ENCODE measurements around the gene CDKAL1. TPM values are rescaled to one million over a fixed set of nuclear protein-coding genes. Genes with fewer than 3 reads are reported as not detected.
"Not testable (repeated sequence)": the region's sequence is repeated elsewhere in the genome, so short reads cannot be mapped to it uniquely, and the experiment has no call there.

Gene CDKAL1
- polyA plus RNA-seq, 1 donor from 2014 or later = 29.2 TPM

GRCh38 chr6:20922743-20923142, 388.5 kb downstream of the CDKAL1 start:
- no peaks in the 10 kb centered on the region for H3K27me3 Mint-ChIP-seq
- no peak overlapping the region for H3K4me3 Mint-ChIP-seq
- no peak overlapping the region for H3K27ac Mint-ChIP-seq
- H3K36me3 Mint-ChIP-seq = peaks cover 12% of the 10 kb centered on the region
- no peaks in the 10 kb centered on the region for H3K9me3 Mint-ChIP-seq
- H3K4me1 Mint-ChIP-seq = peaks cover 0 to 9% (median 4%) of the 10 kb centered on the region in 3 donors

GRCh38 chr6:20924094-20924493, 389.8 kb downstream of the CDKAL1 start:
- H3K27ac Mint-ChIP-seq, H3K27me3 Mint-ChIP-seq, H3K4me1 Mint-ChIP-seq, H3K4me3 Mint-ChIP-seq, H3K9me3 Mint-ChIP-seq: not testable (repeated sequence)
- peaks cover 12% of the 10 kb centered on the region for H3K36me3 Mint-ChIP-seq

GRCh38 chr6:20924911-20925543, 390.8 kb downstream of the CDKAL1 start:
- Mint-ChIP-seq H3K36me3 (peaks cover 12% of the 10 kb centered on the region), H3K9me3 (no peaks in the 10 kb centered on the region), H3K4me1 (peaks cover 0 to 4% (median 0%) of the 10 kb centered on the region in 3 donors), H3K27me3 (no peaks in the 10 kb centered on the region), H3K27ac (no peak overlapping the region), H3K4me3 (no peak overlapping the region)

- H3K9me3 Mint-ChIP-seq = no peaks in the 10 kb centered on the region
- H3K4me1 Mint-ChIP-seq = peaks cover 0 to 4% (median 0%) of the 10 kb centered on the region in 3 donors
- H3K4me3 Mint-ChIP-seq = no peak overlapping the region
- peaks cover 14% of the 10 kb centered on the region for H3K36me3 Mint-ChIP-seq
- H3K27me3 Mint-ChIP-seq = no peaks in the 10 kb centered on the region
- no peak overlapping the region for H3K27ac Mint-ChIP-seq
Observed at GRCh38 chr6:20927130-20927860, 393.0 kb downstream of the CDKAL1 start.

- no peak overlapping the region for H3K4me3 Mint-ChIP-seq
- H3K27ac Mint-ChIP-seq = no peak overlapping the region
- H3K36me3 Mint-ChIP-seq = peaks cover 8% of the 10 kb centered on the region
- no peaks in the 10 kb centered on the region for H3K27me3 Mint-ChIP-seq
- no peaks in the 10 kb centered on the region for H3K9me3 Mint-ChIP-seq
- H3K4me1 Mint-ChIP-seq = peaks cover 0 to 3% (median 0%) of the 10 kb centered on the region in 3 donors
Observed at GRCh38 chr6:20929283-20929682, 395.0 kb downstream of the CDKAL1 start.

GRCh38 chr6:20931093-20931492, 396.8 kb downstream of the CDKAL1 start:
- no peaks in the 10 kb centered on the region for H3K4me1 Mint-ChIP-seq
- peaks cover 7% of the 10 kb centered on the region for H3K36me3 Mint-ChIP-seq
- no peak overlapping the region for H3K27ac Mint-ChIP-seq
- no peaks in the 10 kb centered on the region for H3K9me3 Mint-ChIP-seq
- H3K4me3 Mint-ChIP-seq = no peak overlapping the region
- no peaks in the 10 kb centered on the region for H3K27me3 Mint-ChIP-seq

- no peak overlapping the region for H3K27ac Mint-ChIP-seq
- no peaks in the 10 kb centered on the region for H3K27me3 Mint-ChIP-seq
- no peaks in the 10 kb centered on the region for H3K4me1 Mint-ChIP-seq
- H3K4me3 Mint-ChIP-seq = no peak overlapping the region
- no peaks in the 10 kb centered on the region for H3K9me3 Mint-ChIP-seq
- peaks cover 7% of the 10 kb centered on the region for H3K36me3 Mint-ChIP-seq
Observed at GRCh38 chr6:20931772-20932171, 397.5 kb downstream of the CDKAL1 start.

GRCh38 chr6:20932284-20932683, 398.0 kb downstream of the CDKAL1 start:
- H3K27me3 Mint-ChIP-seq = no peaks in the 10 kb centered on the region
- no peak overlapping the region for H3K27ac Mint-ChIP-seq
- no peak overlapping the region for H3K4me3 Mint-ChIP-seq
- H3K4me1 Mint-ChIP-seq = no peaks in the 10 kb centered on the region
- H3K36me3 Mint-ChIP-seq = peaks cover 7% of the 10 kb centered on the region
- no peaks in the 10 kb centered on the region for H3K9me3 Mint-ChIP-seq

GRCh38 chr6:20933057-20933788, 399.0 kb downstream of the CDKAL1 start:
- H3K27ac Mint-ChIP-seq = no peak overlapping the region
- H3K36me3 Mint-ChIP-seq = peaks cover 5% of the 10 kb centered on the region
- H3K9me3 Mint-ChIP-seq = no peaks in the 10 kb centered on the region
- H3K4me1 Mint-ChIP-seq = no peaks in the 10 kb centered on the region
- H3K4me3 Mint-ChIP-seq = no peak overlapping the region
- no peaks in the 10 kb centered on the region for H3K27me3 Mint-ChIP-seq

- H3K27me3 Mint-ChIP-seq = no peaks in the 10 kb centered on the region
- H3K27ac Mint-ChIP-seq = no peak overlapping the region
- H3K4me3 Mint-ChIP-seq = no peak overlapping the region
- no peaks in the 10 kb centered on the region for H3K9me3 Mint-ChIP-seq
- no peaks in the 10 kb centered on the region for H3K4me1 Mint-ChIP-seq
- peaks cover 6% of the 10 kb centered on the region for H3K36me3 Mint-ChIP-seq
Observed at GRCh38 chr6:20936949-20937348, 402.7 kb downstream of the CDKAL1 start.

GRCh38 chr6:20939161-20939775, 405.0 kb downstream of the CDKAL1 start:
- H3K36me3 Mint-ChIP-seq = peaks cover 13% of the 10 kb centered on the region
- no peak overlapping the region for H3K4me3 Mint-ChIP-seq
- no peaks in the 10 kb centered on the region for H3K4me1 Mint-ChIP-seq
- peaks cover 2 to 8% (median 4%) of the 10 kb centered on the region in 3 donors for H3K9me3 Mint-ChIP-seq
- no peak overlapping the region for H3K27ac Mint-ChIP-seq
- no peaks in the 10 kb centered on the region for H3K27me3 Mint-ChIP-seq

GRCh38 chr6:20943040-20943627, 408.9 kb downstream of the CDKAL1 start:
- H3K27ac Mint-ChIP-seq = no peak overlapping the region
- peaks cover 2 to 8% (median 4%) of the 10 kb centered on the region in 3 donors for H3K9me3 Mint-ChIP-seq
- H3K4me3 Mint-ChIP-seq = no peak overlapping the region
- no peaks in the 10 kb centered on the region for H3K27me3 Mint-ChIP-seq
- peaks cover 13% of the 10 kb centered on the region for H3K36me3 Mint-ChIP-seq
- no peaks in the 10 kb centered on the region for H3K4me1 Mint-ChIP-seq

- H3K27ac Mint-ChIP-seq = no peak overlapping the region
- peaks cover 13% of the 10 kb centered on the region for H3K36me3 Mint-ChIP-seq
- peaks cover 2 to 8% (median 4%) of the 10 kb centered on the region in 3 donors for H3K9me3 Mint-ChIP-seq
- H3K4me1 Mint-ChIP-seq = no peaks in the 10 kb centered on the region
- no peaks in the 10 kb centered on the region for H3K27me3 Mint-ChIP-seq
- no peak overlapping the region for H3K4me3 Mint-ChIP-seq
Observed at GRCh38 chr6:20943922-20944321, 409.7 kb downstream of the CDKAL1 start.

- no peak overlapping the region for H3K27ac Mint-ChIP-seq
- no peak overlapping the region for H3K4me3 Mint-ChIP-seq
Observed at GRCh38 chr6:20946022-20946421, 411.8 kb downstream of the CDKAL1 start.

GRCh38 chr6:20946890-20947289, 412.6 kb downstream of the CDKAL1 start:
- Mint-ChIP-seq H3K9me3 (peaks cover 2 to 8% (median 4%) of the 10 kb centered on the region in 3 donors), H3K4me3 (no peak overlapping the region), H3K36me3 (peaks cover 6% of the 10 kb centered on the region), H3K27me3 (no peaks in the 10 kb centered on the region), H3K27ac (no peak overlapping the region), H3K4me1 (peaks cover 0 to 1% (median 0%) of the 10 kb centered on the region in 3 donors)

More at GRCh38 chr6:20946022-20946421, 411.8 kb downstream of the CDKAL1 start:
- Mint-ChIP-seq H3K27me3 (no peaks in the 10 kb centered on the region), H3K4me1 (no peaks in the 10 kb centered on the region), H3K9me3 (peaks cover 2 to 8% (median 4%) of the 10 kb centered on the region in 3 donors), H3K36me3 (peaks cover 13% of the 10 kb centered on the region)
